Measurements from ENCODE around the gene ECM1. TPM values are rescaled to one million over a fixed set of nuclear protein-coding genes. Genes with fewer than 3 reads are reported as not detected.

Gene ECM1
- 4.2 and 5.1 TPM in 2 replicates for total RNA-seq

DNA sequence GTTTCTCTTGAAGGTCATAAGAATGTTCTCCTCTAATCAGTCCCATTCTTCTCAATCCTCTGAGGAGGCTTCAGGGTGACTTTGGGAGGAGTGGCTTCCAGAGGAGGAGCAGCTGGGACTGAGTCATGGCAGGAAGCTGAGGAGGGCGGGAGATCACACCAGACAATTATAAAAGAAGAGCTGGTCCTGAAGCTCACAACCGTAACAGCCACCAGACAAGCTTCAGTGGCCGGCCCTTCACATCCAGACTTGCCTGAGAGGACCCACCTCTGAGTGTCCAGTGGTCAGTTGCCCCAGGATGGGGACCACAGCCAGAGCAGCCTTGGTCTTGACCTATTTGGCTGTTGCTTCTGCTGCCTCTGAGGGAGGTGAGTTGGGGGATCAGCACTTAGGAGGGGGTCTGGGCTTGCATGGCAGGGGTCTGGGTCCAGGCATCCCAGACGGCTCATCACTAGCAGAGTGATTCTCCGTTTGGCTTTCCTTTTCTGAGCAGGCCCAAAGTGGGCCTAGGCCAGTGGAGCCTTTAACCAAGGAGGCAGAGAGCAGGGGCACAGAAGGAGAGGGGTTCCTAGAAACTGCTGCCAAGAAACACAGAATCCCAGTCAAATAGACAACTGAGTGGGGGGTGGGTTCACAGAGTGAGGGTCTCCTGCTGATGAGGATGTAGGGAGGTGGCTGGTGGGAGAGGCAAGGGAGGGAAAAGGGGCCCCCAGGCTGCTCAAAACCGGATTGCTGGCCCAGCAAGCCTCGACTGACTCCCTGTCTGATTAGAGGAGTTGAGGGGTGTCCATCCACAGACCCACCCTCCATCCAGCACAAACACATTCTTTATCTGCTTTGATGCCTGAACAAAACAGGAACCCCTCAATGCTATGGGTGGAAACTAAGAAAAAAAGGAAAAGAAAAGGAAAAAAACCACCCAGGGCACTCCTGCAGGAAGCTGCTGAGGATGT is at the start of gene ECM1:
Gene ECM1 (plus strand): TSS at position 198 of the 953 bp plus-strand sequence. CDS start 101 bp downstream, at position 299.
- DNase-seq (ENCODE audit: extremely low read depth, low read depth, low spot score): no peak

DNA sequence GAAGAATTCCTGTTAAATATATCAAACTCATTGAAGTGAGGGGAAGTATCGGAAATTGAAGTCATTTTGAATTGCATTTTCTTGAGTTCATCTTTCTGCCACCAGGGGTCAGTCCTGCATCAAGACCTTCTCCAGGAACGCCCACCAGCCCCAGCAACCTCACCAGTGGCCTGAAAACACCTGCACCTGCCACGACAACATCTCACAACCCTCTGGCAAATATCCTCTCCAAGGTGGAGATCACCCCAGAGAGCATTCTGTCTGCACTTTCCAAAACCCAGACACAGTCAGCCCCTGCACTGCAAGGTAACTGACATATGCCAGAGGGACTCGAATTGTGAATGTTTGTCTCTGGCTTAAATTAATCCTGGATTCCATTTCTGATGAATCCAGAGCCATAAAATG is 43.5 kb upstream of the ECM1 start:
- DNase-seq (ENCODE audit: extremely low read depth, low read depth, low spot score): no peak

- DNase-seq (ENCODE audit: extremely low read depth, low read depth, low spot score): no peak
These were observed 40.9 kb upstream of the ECM1 start for GRCh38 chr1:150466964-150467363.

DNA sequence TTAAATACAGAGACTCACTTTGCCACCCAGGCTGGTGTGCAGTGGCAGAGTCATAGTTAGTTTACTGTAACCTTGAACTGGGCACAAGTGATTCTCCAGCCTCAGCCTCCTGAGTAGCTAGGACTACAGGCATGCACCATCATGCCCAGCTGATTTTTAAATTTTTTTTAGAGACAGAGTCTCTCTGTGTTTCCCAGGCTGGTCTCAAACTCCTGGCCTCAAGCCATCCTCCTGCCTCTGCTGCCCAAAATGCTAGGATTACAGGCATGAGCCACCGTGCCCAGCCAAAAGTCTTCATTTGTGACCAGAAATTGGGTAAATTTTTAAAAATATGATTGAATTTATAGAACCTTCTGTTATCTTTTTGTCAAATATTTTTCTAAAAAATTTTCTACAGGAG is 38.6 kb upstream of the ECM1 start:
- no peak for DNase-seq (ENCODE audit: extremely low read depth, low read depth, low spot score)

- DNase-seq (ENCODE audit: extremely low read depth, low read depth, low spot score): no peak
These were observed 35.2 kb upstream of the ECM1 start for GRCh38 chr1:150472601-150473200.

DNA sequence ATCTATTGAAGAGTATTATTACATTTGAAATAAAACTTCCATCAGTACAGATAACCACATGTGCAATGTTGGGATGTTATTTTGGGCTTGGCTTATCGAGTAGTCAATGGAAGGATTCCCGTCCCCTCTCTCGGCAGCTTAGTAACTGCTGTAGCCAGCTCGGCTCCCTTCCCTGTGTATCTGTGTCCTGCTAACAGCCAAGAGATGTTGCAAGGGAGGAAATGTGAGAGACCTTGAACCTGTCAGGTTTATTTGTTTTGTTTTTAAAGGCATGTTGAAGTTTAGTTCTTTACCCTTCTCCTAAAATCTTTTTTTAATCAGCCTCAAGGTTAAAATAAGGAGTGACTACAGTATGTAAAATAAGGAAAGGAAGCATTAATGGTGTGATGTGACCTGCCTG is 34.2 kb upstream of the ECM1 start:
- DNase-seq (ENCODE audit: extremely low read depth, low read depth, low spot score): no peak

GRCh38 chr1:150474869-150475268 is 33.0 kb upstream of the ECM1 start:
- DNase-seq (ENCODE audit: extremely low read depth, low read depth, low spot score): no peak

GRCh38 chr1:150476754-150477153 is 31.2 kb upstream of the ECM1 start:
- no peak for DNase-seq (ENCODE audit: extremely low read depth, low read depth, low spot score)

DNA sequence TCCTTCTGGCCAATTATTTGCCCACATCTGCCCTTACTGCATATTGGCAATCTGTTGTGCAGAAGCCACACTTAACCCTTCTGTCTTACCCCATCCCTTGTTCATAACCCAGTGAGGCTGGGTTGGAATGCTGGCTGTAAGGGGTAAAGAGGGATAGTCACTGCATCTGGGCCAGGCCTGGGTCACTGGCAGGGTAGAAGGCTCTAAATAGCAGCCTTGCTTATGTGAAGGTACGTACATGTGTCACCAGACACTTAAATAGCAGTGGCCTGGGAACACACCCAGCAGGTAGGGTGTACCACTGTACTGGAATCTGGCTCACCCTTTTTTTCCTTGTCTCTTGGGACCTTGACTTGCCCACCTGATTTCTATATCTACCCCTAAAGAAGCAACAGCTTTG is 30.6 kb upstream of the ECM1 start:
- no peak for DNase-seq (ENCODE audit: extremely low read depth, low read depth, low spot score)

GRCh38 chr1:150477733-150478132 is 30.2 kb upstream of the ECM1 start:
- no peak for DNase-seq (ENCODE audit: extremely low read depth, low read depth, low spot score)

DNA sequence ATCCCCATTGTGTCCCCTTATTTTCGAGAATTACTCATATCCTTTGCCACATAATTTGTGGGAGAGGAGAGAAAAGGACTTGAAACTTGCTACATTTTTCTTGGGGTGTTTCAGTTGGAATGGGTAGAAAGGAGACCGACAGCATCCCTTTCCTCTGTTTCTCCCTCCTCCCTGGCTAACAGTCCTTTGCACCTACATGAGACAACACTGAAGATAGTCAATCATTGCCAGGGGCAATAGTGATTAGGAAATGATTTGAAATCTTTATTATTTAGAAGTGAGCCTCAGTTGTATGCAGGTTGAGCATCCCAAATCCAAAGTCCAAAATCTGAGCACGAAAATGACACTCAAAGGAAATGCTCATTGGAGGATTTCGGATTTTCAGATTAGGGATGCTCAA is 28.5 kb upstream of the ECM1 start:
- no peak for DNase-seq (ENCODE audit: extremely low read depth, low read depth, low spot score)

GRCh38 chr1:150479927-150480352 is 28.0 kb upstream of the ECM1 start:
- DNase-seq (ENCODE audit: extremely low read depth, low read depth, low spot score): no peak

DNA sequence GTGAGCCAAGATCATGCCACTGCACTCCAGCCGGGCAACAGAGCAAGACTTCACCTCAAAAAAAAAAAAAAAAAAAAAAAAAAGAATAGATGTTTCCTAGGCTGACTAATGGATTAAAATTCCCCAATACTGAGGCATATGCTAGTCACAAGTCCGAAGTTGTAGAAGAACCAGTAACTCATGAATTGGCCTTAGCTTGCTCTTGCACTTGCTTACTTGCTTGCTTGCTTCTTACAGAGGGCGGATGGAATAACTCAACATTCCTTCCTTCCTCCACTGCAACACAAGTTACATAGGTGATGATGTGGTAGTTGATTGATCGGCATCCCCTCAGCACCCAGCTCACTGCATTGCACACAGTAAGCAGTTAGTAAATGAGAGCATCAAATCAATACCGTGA is 23.5 kb upstream of the ECM1 start:
- no peak for DNase-seq (ENCODE audit: extremely low read depth, low read depth, low spot score)

GRCh38 chr1:150484861-150485260 is 23.0 kb upstream of the ECM1 start:
- DNase-seq (ENCODE audit: extremely low read depth, low read depth, low spot score): no peak

DNA sequence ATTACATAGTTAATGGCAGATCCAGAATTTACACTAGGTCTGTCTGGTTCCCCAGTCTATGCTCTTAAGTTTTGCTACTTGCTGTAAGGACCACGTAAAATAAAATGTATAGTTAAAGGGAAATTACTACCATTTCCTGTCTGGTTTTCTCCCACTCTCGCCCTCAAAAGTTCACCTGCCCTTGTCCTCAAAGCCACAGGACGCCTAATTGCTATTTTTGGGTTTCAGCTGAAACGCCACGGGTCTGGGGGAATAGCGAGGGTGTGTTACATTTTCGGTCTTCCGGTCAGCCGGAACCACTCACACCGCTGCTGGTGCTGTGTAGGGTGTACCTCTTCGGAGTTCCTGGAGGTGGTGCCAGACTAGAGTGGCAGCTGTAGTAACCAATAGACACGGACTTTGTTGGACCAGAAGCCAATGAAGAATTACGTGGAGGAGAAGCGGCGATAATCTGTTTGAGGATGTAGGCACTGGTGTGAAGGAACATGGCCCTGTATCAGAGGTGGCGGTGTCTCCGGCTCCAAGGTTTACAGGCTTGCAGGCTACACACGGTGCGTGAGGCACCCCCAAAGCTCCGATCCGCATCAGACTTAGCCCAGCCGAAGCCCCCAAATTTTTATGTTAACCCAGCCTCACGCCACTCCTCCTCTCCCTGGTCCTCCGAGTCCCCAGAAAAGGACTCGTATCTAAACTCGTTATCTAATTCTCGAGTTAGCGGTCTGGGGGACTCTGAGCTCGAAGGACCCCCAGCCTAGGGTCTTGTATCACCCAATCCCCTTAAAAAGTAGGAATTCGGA is 20.7 kb upstream of the ECM1 start, which contains the start of gene TARS2:
Gene TARS2 (plus strand): TSS at position 454 of the 797 bp plus-strand sequence. CDS start 32 bp downstream, at position 486.
- peak; percentile 94 for DNase-seq (ENCODE audit: extremely low read depth, low read depth, low spot score)

GRCh38 chr1:150487763-150488115 is 20.2 kb upstream of the ECM1 start:
- no peak for DNase-seq (ENCODE audit: extremely low read depth, low read depth, low spot score)

GRCh38 chr1:150493175-150493574 is 14.7 kb upstream of the ECM1 start:
- no peak for DNase-seq (ENCODE audit: extremely low read depth, low read depth, low spot score)

GRCh38 chr1:150498342-150498741 is 9.6 kb upstream of the ECM1 start:
- DNase-seq (ENCODE audit: extremely low read depth, low read depth, low spot score): no peak

GRCh38 chr1:150505431-150505830 is 2.5 kb upstream of the ECM1 start:
- DNase-seq (ENCODE audit: extremely low read depth, low read depth, low spot score): no peak

- no peak for DNase-seq (ENCODE audit: extremely low read depth, low read depth, low spot score)
These were observed 1.1 kb downstream of the ECM1 start for GRCh38 chr1:150508982-150509381.

- no peak for DNase-seq (ENCODE audit: extremely low read depth, low read depth, low spot score)
These were observed 3.6 kb downstream of the ECM1 start for GRCh38 chr1:150511551-150511950.

Data from glomerular endothelial cell (primary cell).